Stimulated activated CD4-positive, alpha-beta T cell treated with anti-CD3 and anti-CD28 coated beads, Interleukin-15, amount 100 ng/mL, for 24 hours (primary cell): ENCODE measurements around the gene KIF1A.

ENCODE experiments used
- DNase-seq: peaks from one replicate; pipeline ENCODE4 v3.0.0-alpha.2; 2020

Gene KIF1A

GRCh38 chr2:240819126-240819857, 727 bp downstream of the KIF1A start:
- no peak for DNase-seq

- DNase-seq = peak; percentile 18
These were observed 1.5 kb downstream of the KIF1A start for GRCh38 chr2:240818293-240819125.

DNA sequence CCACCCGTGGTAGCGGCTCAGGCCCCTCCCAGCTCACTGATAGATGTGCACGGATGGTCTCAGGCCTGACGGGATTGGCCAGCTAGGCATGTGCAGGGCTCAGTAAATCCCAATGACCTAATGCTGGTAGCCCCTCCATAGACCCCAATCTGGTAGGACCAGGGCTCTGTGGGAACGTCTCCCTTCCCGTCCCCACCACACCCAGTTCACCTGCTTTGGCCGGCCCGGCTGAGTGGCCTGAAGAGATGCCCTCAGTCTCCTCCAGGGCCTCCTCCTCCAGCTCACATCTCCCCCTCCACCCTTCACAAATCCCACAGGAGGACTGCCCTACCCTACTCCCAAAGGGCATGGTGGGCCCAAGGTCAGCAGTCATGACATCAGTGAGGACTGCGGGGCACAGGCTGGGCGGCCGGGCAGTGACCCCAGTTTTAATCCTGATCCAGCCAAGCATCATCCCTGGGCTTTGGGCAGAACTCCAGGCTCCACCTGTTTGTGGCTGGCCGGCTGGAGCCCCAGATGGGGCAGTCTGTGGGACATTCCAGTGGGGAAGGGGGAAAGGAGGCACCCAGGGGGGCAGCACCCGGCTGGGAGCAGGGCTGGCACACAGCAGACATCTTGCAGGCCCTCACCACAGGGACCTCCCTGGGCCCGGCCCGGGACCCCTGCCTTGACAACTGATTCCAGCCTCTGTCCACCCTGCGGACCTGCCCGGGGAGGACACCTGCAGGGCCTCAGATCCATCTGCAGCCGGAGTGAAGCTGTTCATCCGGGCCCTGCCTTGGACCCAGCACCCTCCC, 2.3 kb downstream of the KIF1A start:
- no peak for DNase-seq

GRCh38 chr2:240816584-240817495, 3.2 kb downstream of the KIF1A start:
- DNase-seq = no peak

- no peak for DNase-seq
These were observed 4.0 kb downstream of the KIF1A start for GRCh38 chr2:240815761-240816583.

DNA sequence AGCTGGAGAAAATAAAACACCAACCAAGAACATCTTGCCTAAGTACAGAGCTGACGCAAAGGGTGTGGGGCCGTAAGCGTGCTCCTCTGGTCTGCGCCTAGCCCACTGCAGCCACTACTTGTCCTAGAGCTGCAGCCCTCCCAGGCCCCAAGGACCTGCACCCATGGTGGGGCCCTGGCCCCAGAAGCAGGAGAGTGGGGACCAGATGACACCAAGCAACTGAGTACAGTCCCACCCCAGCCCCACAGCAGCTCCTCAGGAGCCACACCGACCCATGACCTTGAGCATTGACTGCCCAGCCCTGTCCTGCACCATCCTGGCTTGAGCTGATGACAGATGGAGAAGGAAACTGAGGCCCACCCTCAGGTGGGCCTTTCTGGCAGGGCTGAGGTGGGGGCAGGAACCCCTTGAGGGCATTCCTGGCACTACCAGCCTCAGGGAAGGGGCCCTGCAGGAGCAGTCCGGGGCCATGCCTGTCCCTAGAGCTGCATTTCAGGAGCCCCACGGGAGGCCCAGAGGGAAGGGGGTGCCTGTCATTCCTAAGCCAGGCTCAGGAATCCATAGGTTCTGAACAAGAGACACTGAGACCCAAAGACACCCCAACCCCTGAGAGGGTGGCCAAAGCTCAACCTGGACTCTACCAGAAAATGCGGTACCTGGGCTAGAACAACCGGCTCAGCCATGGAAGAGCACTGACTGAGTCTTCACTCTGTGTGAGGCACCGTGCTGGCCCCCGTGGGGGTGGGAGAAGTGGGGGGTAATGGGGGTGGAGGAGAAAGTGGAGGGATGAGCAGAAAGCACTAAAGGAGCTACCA, 4.9 kb downstream of the KIF1A start:
- no peak for DNase-seq

- no peak for DNase-seq
These were observed 5.7 kb downstream of the KIF1A start for GRCh38 chr2:240814280-240814679.

DNA sequence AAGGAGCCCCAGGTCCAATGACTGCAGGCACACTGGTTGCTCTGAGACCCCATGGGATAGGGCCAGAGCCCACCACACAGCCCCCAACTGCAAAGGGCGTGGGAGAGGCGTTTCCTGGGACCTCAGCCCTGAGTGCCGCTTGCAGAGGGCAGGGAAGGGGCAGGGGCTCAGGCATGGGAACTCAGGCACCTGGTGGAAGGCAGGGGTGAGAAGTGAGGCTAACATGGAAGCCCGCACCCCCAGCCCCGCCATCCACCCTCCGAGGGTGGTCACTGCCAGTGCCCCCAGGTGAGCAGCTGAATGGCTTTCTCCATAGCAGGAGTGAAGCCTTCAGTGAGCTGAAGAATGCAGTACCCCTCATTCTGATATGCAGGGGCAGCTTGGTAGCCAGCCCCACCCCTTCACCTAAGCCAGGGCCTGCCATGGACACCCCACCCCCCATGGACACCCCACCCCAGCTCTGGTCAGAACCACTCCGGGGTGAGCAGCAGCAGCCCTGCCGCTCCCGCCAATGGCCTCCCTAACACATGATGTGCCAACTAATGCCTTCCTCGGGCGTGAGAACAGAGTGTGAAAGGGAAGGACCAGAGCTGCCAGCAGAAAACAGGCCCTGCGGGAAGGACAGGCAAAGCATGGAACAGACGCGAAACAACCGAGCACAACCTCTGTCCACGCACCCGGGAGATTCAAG, 6.6 kb downstream of the KIF1A start:
- no peak for DNase-seq

DNA sequence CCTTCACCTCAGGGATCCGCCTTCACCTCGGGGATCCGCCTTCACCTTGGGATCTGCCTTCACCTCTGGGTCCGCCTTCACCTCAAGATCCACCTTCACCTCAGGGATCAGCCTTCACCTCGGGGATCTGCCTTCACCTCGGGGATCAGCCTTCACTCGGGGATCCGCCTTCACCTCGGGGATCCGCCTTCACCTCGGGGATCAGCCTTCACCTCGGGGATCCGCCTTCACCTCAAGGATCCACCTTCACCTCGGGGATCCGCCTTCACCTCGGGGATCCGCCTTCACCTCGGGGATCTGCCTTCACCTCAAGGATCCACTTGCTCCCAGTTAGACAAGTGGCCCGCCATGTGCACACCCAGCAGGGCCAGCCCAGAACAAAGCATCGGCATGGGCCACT, 7.3 kb downstream of the KIF1A start:
- DNase-seq = no peak

DNA sequence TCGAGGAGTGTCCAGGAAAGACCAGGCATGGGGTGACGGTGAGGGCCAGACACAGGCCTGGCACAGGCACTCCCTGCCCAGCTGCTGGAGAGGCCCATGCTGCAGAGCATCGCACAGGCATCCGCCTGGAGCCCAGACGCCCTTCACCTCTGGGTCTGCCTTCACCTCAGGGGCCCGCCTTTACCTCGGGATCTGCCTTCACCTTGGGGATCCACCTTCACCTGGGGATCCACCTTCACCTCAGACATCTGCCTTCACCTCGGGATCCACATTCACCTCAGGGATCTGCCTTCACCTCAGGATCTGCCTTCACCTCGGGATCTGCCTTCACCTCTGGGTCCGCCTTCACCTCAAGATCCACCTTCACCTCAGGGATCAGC, 7.7 kb downstream of the KIF1A start:
- DNase-seq = no peak

DNA sequence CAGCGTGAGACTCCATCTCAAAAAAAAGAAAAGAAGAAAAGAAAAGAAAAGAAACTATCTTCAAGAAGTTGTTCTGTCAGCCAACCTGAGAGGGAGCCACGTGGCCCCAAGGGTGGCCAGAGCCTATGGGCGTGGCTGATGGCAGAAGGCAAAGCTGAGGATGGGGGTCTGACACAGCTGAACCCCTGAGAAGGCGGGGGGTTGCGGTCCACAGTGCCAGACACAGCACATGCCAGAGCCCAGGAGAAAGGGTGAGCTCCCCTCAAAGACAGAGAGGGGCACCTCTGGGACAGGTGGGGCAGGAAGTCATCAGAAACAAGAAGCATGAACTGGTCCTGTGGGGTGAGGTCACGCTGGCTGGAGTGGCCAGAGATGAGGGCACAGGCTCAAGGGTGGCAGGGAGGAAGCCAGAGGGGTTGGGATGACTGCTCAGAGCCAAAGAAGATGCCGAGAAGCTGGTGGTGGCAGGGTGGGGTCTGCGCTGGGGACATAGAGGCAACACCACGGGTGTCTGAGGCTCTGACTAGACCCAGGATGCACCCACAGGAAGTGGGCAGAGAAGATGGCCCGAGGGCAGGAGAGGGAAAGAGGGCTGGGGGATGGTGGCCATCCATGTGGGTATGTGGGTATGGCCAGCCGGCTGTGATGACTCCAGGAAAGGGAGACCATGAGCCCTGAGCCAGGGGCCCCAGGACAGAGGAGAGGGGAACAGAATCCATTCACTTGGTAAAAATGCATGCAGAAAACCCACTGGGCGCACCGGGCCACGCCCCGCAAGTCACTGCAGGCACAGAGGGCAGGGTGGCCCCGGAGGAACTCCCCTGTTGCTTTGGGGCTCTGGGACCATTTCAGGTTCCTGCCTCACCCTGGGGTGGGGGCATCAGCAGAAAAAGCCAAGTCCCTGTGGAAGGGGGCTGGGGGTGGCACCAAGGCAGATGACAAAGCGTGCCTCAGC, 8.4 kb downstream of the KIF1A start:
- no peak for DNase-seq

- no peak for DNase-seq
These were observed 9.4 kb downstream of the KIF1A start for GRCh38 chr2:240810621-240811020.

- DNase-seq = no peak
These were observed 9.8 kb downstream of the KIF1A start for GRCh38 chr2:240810199-240810598.

GRCh38 chr2:240809276-240809675, 10.7 kb downstream of the KIF1A start:
- no peak for DNase-seq

DNA sequence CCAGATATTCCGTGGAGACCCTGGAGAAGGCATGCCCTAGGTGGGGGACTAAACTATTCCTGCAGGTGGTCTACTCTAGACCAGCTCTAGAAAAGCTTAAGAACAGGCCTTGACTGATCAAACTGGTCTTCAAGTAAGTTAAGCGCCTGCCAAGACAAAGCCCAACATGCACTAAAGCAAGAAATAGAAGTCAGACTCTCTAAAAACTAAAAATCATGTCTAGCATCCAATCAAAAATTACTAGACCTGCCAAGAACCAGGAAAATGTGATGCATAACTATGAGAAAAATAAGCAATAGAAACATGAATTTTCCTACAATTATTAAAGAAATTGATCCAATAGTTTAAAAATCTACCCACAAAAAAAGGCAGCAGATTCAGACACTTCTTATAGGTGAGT, 13.6 kb downstream of the KIF1A start:
- DNase-seq = no peak

DNA sequence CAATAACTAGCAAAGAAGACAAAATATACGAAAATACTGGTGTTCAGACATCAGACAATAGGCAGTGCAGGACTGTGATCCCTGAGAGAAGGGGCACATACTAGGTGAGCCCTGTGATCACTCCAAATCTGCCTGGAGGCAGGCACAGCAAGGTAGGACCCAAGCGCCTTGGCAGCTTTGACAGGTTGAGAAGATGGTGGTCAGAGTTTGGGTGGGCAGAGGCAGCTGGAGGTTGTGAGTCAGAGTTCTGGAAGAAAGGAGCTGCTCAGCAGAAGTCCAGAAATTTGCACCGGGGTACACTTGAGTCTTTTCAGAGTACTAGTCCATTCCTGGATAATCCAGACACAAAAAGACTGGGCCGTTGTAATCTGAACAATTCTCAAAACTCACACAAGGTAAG, 14.0 kb downstream of the KIF1A start:
- no peak for DNase-seq

GRCh38 chr2:240803191-240803590, 16.8 kb downstream of the KIF1A start:
- DNase-seq = no peak

DNA sequence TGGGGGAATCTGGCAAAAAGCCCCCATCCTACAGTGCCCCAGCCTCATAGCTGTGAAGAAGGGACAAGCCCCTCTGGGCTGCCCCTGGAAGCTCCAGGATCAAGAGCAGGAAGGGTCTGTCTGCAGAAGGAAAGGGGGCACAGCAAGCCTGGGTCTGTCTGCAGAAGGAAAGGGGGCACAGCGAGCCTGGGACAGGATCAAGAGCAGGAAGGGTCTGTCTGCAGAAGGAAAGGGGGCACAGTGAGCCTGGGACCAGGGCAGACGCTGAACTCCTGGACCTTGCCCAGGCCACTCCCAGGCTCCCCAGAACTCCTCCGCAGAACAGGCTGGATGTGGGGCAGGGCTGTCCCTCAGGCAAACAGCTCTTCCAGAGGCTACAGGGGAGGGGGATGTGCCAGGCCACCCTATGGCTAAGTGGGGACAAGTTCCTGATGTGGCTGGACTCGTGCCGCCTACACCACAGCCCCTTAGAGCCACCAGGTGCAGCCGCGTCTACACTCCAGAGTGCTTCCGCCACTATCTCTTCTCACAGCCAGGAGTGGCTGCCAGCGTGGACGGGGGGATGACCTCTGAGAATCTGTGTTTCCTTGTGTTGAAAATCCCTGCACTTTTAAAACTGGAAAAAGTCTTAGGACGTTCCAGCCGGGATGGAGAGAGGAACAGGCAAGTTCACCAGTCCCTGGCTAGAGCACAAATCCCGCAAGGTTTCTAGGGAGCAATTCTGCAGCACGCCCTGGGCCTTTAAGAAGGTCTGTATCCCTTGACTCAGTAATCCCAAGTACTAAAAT, 20.8 kb downstream of the KIF1A start:
- DNase-seq = no peak
